HepG2 (cell line): ENCODE data around the gene TNMD.

Experiments
- EZH2 ChIP-seq: conservative IDR thresholded peaks from 2 replicates; pipeline ENCODE4 v1.6.1; 2012; ENCODE audit warnings: mild to moderate bottlenecking, low read depth, low read length, moderate library complexity
- HMGA1 ChIP-seq: sonication (generic); formaldehyde crosslinking; conservative IDR thresholded peaks from 2 replicates; pipeline ENCODE4 v1.4.0; 2020; ENCODE audit warnings: missing genetic modification reagents
- MIXL1 ChIP-seq: IDR thresholded peaks from 2 replicates; pipeline ENCODE4 v1.6.1; 2016
- POLR2A ChIP-seq, 2 experiments: IDR thresholded peaks; 2 replicates each; pipeline ENCODE4 v1.6.1; 2011; ENCODE audit warnings: low read depth in 2 of 2, low read length in 2 of 2, mild to moderate bottlenecking in 1 of 2, moderate library complexity in 1 of 2; ENCODE audit not compliant: insufficient read depth in 1 of 2
- POLR2AphosphoS5 ChIP-seq: IDR thresholded peaks from 2 replicates; pipeline ENCODE4 v1.6.1; 2012; ENCODE audit warnings: low read depth, low read length
- ZNF253 ChIP-seq: sonication (generic); formaldehyde crosslinking; IDR thresholded peaks from 2 replicates; pipeline ENCODE4 v1.8.0; 2022; ENCODE audit warnings: mild to moderate bottlenecking, missing genetic modification reagents, borderline replicate concordance

DNA sequence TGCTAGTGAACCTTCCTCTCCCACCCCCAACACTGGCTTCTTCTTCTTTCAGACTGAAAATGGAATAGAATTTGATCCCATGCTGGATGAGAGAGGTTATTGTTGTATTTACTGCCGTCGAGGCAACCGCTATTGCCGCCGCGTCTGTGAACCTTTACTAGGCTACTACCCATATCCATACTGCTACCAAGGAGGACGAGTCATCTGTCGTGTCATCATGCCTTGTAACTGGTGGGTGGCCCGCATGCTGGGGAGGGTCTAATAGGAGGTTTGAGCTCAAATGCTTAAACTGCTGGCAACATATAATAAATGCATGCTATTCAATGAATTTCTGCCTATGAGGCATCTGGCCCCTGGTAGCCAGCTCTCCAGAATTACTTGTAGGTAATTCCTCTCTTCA, 14.7 kb downstream of the TNMD start:
- no peak for TF ChIP-seq POLR2A (IDR thresholded peaks at IDR 0.05; ENCODE audit: insufficient read depth in 1 of 2, low read depth in 2 of 2, low read length in 2 of 2)
- TF ChIP-seq EZH2 = no peak
- no peak for TF ChIP-seq MIXL1 (CRISPR knock-in tag)
- no peak for TF ChIP-seq POLR2AphosphoS5
- no peak for TF ChIP-seq ZNF253
- TF ChIP-seq HMGA1 (CRISPR knock-in tag) = no peak
